ENCODE results near the gene VWA3B. TPM values are rescaled to one million over a fixed set of nuclear protein-coding genes. Genes with fewer than 3 reads are reported as not detected.
"Not testable (repeated sequence)": the region's sequence is repeated elsewhere in the genome, so short reads cannot be mapped to it uniquely, and the experiment has no call there.

VWA3B gene
- polyA plus RNA-seq, 4 donors, result 0.16 to 0.67 (median 0.38) TPM

DNA sequence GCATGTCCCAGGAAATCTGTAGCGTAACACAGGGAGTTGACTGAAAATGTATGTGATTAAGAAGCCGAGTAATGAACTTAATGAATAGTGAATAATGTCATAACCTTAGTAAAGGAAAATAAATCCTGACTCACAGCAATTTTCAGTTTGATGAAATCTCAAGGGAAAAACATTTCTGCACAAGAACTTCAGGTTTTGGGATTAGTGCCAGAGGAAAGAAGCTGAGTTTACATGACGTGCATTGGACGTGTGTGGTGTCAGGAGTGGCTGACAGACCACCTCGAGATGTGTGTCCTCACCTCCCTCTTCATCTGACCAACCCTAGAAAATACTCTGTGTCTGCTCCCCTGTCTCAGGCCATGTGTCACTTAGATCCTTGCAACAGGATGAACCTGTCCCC, 39.1 kb downstream of the VWA3B start:
- DNase-seq (ENCODE audit: low read depth in 4 of 4, low spot score in 3 of 4), result no peak

- DNase-seq (ENCODE audit: low read depth in 4 of 4, low spot score in 3 of 4), result no peak
Observed at GRCh38 chr2:98127229-98127989, 40.4 kb downstream of the VWA3B start.

- DNase-seq (ENCODE audit: low read depth in 4 of 4, low spot score in 3 of 4), result no peak
Observed at GRCh38 chr2:98128556-98129109, 41.7 kb downstream of the VWA3B start.

- DNase-seq (ENCODE audit: low read depth in 4 of 4, low spot score in 3 of 4), result not testable (repeated sequence)
Observed at GRCh38 chr2:98130073-98130472, 43.1 kb downstream of the VWA3B start.

DNA sequence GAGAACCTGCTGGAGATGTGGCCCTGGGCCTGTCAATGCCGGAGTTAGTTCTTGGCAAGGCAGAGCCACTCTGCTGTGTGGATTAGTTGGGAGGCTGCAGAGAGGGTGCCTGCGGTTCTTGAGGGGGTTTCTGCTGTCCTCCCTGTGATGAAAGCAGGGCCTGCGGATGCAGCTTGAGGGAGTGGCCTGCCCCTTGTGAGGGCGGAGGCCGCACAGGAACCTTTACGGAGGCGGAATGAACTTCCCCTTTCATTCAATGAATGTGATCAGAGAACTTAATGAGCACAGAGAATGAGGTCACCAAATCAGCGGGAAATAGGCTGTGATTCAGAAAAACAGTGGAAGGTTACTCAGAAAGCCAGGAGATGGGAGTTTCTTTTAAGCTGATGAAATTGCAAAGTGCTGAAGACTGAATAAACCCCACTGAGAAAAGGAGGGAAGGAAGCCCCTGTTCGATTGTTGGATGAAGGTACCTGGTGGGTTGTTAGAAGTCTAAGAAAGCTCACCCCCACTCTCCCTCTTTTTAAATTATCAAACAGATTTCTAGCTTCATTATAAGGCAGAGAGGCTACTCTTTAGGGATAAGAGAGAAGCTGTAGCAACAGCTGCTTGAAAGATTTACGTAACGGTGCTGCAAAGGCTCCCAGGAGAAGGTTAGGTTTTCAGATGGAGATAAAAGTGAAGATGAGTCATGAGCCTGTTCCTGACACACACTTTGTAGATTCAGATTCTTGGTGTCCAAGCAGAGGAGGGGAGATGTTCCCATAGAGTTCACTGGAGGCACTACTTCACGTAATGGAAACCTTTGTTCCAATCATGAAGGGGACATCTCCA, 47.4 kb downstream of the VWA3B start:
- DNase-seq (ENCODE audit: low read depth in 4 of 4, low spot score in 3 of 4), result no peak

DNA sequence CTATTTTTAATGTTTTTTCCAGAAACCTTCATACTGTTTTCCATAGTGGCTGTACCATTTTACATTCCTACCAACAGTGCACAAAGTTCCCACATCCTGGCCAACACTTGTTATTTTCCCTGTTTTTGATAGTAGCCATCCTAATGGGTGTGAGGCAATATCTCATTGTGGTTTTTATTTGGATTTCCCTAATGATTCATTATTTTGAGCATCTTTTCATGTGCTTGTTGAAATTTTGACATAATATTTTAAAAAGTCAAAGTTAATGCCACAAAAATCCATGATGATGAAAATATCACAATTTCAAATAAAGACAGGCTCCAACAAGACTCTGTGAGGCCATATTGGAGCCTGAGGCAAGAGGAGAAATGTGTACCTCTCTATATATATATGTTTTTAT, 50.2 kb downstream of the VWA3B start:
- no peak for DNase-seq (ENCODE audit: low read depth in 4 of 4, low spot score in 3 of 4)

DNA sequence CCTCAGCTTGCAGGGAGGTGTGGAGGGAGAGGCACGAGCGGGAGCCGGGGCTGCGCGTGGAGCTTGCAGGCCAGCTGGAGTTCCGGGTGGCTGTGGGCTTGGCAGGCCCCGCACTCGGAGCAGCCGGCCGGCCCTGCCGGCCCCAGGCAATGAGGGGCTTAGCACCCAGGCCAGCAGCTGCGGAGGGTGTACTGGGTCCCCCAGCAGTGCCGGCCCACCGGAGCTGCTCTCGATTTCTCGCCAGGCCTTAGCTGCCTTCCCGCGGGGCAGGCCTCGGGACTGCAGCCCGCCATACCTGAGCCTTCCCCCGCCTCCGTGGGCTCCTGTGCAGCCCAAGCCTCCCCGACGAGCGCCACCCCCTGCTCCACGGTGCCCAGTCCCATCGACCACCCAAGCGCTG, 52.0 kb downstream of the VWA3B start:
- not testable (repeated sequence) for DNase-seq (ENCODE audit: low read depth in 4 of 4, low spot score in 3 of 4)

DNA sequence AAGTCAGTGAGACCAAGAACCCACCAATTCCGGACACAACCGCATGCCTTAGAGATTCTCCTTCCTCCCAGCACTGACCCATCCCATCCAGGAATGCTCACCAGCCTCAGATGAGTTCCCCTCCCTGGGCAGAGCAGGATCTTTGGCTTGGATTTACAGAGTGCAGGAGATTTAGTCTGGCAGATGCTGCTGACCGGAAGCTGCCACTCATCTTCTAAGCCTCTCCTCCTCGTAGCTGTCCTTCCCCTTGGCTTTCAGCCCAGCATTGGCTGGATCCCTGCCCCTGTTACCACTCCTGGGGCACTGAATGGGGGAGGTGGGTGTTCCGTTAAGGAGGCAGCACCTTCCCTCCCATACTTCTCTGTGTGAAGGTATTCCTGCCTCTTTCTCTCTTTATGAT, 53.2 kb downstream of the VWA3B start:
- DNase-seq (ENCODE audit: low read depth in 4 of 4, low spot score in 3 of 4), result no peak

GRCh38 chr2:98142106-98142791, 55.3 kb downstream of the VWA3B start:
- DNase-seq (ENCODE audit: low read depth in 4 of 4, low spot score in 3 of 4), result no peak

DNA sequence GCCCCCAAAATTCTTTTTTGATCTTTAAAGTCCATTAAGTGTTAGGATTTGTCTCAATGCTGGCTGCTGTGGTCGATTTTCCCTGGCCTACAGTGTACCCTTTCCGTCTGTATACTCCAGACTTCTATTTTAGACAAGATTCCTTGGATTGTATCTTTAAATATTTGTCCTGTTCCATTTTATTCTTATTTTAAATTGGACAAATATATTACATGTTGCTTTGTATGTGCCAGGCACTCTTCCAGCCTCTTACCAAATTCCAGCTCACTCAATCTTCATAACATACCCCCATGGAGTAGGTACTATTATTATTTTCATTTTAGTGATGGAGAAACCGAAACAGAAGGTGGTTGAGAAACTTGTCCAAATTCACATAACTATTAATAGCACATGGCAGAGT, 58.1 kb downstream of the VWA3B start:
- no peak for DNase-seq (ENCODE audit: low read depth in 4 of 4, low spot score in 3 of 4)

GRCh38 chr2:98147900-98148299, 60.9 kb downstream of the VWA3B start:
- DNase-seq (ENCODE audit: low read depth in 4 of 4, low spot score in 3 of 4), result not testable (repeated sequence)

DNA sequence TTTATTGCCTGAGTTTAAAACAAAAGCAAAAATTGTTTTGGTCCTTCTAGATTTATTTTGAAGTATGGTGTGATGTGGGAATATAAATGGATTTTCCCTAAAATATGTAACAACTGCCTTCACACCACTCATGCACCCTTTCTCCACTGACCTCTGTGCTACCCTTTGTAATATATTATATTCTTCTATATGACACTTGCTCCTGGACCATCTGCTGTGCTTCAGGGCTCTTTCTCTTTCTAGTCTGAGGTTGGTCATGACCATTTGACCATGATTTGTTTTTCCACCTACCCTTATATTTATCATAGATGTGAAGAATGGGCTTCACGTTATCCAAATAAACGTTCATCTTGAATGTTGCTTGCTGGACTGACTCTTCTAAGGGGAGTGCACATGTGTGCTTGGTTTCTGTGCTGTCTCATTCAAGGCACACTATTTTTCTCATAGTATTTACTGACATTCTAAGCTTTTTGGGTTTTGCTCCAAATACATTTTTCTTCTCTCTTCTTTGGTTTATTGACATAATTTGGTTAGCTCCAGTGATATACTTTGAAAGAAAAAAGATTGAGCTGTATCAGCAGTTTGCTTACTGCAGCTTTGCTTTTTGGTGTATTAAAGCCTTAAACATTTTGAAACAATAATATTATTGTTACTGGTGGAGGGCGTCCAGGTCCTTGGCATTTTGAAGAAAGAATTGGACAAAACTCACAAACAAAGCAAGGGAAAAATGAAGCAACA, 61.8 kb downstream of the VWA3B start:
- DNase-seq (ENCODE audit: low read depth in 4 of 4, low spot score in 3 of 4), result no peak

DNA sequence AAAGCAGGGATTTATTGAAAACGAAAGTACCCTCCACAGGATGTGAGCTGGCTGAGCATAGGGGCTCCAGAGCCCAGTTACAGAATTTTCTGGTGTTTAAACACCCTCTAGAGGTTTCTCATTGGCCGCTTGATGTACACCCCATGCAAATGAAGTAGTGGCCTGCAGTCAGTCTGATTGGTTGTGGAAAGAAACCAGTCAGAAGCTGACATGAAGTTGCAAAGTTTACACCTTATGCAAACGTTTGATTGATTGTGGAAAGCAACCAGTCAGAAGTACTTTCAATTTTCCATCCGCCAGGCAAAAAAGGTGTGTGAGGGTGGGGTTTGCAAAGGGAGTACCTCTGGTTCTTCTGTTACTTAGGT, 62.3 kb downstream of the VWA3B start:
- DNase-seq (ENCODE audit: low read depth in 4 of 4, low spot score in 3 of 4), result no peak

- no peak for DNase-seq (ENCODE audit: low read depth in 4 of 4, low spot score in 3 of 4)
Observed at GRCh38 chr2:98153481-98153880, 66.5 kb downstream of the VWA3B start.

DNA sequence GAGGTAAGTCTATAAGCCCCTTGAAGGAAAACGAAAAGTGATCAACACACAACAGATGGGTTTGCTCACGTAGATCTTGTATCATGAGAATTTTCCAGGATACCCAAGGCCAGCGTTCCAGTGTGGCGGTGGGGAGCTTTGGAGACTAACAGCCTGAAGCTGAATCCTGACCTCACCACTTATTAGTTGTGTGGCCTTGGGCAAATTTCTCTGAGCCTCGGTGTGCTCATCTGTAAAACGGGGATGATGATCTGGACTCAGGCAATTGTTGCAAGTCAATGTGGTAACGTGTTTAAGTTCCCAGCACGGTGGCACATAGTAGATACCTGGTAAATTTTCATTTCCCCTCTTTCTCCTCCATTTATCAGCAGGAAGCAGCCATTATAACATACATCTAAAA, 68.3 kb downstream of the VWA3B start:
- no peak for DNase-seq (ENCODE audit: low read depth in 4 of 4, low spot score in 3 of 4)

DNA sequence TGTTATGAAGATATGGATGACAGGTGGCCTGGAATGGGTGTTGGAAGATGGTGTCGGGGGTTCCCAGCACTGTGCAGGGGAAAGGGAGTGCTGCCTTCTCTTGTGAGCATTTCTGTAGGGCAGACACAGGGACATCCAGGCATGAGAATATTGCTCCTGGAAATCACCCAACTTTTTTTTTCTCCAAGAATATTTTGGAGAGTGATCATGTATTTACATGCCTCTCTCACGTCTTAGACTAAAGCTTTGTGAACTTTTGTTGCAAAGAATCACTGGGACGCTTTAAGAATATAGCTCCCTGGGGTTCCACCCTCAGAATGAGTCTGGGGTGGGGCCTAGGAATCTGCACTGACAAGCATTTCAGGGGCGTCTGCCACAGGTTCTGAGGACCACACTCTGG, 68.7 kb downstream of the VWA3B start:
- DNase-seq (ENCODE audit: low read depth in 4 of 4, low spot score in 3 of 4), result no peak

- DNase-seq (ENCODE audit: low read depth in 4 of 4, low spot score in 3 of 4), result no peak
Observed at GRCh38 chr2:98156304-98156703, 69.3 kb downstream of the VWA3B start.

DNA sequence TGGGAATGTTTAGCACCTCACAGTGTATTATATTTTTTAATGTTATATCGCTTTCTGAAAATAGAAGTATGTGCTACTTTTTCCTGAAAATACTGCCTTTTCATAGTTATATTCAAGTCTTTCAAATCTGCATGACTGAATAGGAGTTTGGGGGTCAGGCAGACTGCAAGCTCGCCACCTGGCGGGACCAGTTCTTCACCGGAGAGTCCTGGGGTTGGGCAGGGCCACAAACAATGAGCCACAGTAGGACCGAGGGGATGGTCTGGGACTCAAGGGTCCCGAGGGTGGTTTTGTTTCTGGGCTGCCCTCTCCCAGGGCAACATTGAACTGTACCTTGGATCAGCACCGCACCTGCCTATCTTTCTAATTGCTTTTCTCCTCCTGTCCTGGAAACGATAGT, 70.6 kb downstream of the VWA3B start:
- no peak for DNase-seq (ENCODE audit: low read depth in 4 of 4, low spot score in 3 of 4)

DNA sequence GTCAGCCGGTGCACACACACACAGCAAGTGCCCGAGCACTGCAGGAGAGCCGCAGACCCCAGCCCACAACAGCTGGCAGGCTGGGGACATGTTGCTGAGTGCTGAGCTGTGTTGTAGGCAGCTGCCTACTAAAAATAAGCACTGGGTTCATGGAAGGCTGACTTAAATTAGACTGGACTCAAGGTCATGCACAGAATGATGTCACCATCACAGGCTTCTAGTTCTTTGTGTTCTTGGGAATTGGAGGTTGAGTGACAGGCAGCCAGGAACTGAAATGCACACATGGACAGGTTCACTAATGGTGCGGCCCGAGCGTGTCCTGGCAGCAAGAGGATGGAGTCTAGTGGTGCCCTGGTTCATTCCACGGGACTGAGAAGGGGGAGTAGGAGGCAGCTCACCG, 71.3 kb downstream of the VWA3B start:
- DNase-seq (ENCODE audit: low read depth in 4 of 4, low spot score in 3 of 4), result no peak

DNA sequence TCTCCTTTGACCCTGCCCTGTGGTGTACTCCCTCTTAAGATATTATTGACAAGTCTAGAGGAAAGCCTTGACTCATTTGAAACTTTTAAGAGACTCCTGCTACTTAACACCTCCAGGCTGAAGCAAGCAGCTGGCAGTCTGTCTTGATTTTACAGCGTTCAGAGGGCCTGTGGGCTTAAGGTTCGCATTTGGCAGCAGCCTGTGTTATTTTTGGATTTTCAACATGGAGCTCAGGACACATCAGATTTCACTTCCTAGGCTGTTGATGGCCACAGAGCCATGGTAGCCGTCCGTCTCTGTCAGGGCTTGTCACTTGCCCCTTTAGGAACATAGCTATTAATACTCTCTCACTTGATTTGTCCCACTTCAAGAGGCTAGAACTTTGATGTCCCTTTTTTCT, 73.6 kb downstream of the VWA3B start:
- no peak for DNase-seq (ENCODE audit: low read depth in 4 of 4, low spot score in 3 of 4)

DNA sequence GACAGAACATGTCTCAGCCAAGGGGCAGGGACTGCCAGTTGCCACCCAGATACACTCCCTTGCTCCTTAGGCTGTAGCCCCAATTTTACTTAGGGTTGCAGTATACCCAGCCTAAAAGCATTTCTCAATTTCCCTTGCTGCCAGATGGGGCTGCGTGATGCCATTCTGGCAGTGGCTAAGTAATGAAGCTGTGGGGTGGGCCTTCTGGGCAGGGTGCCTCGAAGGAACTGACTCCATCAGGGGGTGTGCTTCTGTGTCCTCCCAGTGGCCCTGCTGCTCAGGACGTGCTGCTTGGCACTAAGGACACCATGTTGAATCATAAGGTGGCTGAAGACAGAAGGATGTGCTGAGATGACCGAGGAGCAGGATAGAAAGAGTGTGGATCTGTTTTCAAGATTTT, 74.2 kb downstream of the VWA3B start:
- no peak for DNase-seq (ENCODE audit: low read depth in 4 of 4, low spot score in 3 of 4)

Data from right renal pelvis (tissue), 4 donors.